Epidermal melanocyte (primary cell): ENCODE data around the gene HLCS.

Experiments used
- DNase-seq: peaks from one replicate; pipeline ENCODE4 v3.0.0; 2011; ENCODE audit warnings: low spot score; ENCODE audit not compliant: insufficient read length

Gene HLCS

GRCh38 chr21:36815284-36815683 is 151.2 kb downstream of the HLCS start:
- no peak for DNase-seq

DNA sequence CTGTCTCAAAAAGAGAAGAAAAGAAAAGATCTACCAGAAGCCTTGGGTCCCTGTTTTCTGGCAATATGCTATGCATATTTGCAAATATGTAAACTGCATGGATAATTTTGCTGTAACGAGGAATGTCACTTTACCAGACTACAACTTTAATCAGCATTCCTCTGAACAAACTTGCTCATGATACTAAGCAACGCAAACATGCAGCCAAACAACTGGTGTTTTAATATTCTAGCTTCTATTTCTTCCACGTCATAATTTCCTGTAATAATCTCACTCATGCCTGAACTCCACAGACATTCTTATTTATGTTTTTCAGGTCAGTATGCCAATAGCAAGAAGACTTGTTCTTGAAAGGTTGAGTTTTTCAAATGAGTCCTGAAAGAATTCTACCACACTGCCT is 153.4 kb downstream of the HLCS start:
- DNase-seq, result no peak

- no peak for DNase-seq
These were observed 154.7 kb downstream of the HLCS start for GRCh38 chr21:36811762-36812161.

DNA sequence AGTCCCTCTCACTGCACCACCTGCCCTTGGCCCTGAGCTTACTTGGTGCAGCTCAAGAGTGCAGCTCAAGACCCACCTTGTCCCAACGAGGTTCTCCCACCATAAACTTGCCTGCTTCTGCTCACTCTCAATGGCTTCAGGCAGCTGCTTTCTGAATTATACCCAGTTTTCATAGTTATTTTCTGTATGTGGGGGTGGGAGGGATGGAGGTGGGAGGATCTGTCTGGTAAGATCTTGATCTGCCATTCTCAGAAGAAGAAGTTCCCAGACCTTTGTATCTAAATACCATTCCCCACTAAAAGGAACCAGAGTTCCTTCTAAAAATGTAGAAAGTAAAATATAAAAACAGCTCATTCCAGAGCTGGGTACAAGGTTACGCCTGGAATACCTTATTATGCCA is 156.0 kb downstream of the HLCS start:
- DNase-seq, result no peak

- no peak for DNase-seq
These were observed 159.0 kb downstream of the HLCS start for GRCh38 chr21:36807422-36807928.

DNA sequence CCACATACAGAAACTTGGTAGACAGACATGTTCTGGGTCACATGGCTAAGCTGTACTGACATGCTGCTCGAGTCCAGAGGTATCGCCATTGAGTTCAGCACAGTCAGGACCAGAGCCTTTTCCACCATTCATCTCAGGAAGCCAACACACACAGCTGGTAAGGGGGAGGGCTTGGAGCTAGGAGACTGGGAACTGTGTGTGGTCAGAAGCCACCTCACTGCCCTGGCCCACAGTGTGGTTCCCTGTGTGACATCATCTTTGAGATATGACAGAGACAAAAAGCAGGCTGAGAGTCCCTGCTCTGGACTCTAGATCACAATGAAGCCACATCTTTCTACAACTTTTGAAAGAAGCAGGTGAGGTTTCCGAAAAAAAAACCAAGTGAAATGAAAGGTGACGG is 160.4 kb downstream of the HLCS start:
- DNase-seq, result no peak

- DNase-seq, result no peak
These were observed 161.4 kb downstream of the HLCS start for GRCh38 chr21:36804874-36805611.

- no peak for DNase-seq
These were observed 162.5 kb downstream of the HLCS start for GRCh38 chr21:36803816-36804439.

DNA sequence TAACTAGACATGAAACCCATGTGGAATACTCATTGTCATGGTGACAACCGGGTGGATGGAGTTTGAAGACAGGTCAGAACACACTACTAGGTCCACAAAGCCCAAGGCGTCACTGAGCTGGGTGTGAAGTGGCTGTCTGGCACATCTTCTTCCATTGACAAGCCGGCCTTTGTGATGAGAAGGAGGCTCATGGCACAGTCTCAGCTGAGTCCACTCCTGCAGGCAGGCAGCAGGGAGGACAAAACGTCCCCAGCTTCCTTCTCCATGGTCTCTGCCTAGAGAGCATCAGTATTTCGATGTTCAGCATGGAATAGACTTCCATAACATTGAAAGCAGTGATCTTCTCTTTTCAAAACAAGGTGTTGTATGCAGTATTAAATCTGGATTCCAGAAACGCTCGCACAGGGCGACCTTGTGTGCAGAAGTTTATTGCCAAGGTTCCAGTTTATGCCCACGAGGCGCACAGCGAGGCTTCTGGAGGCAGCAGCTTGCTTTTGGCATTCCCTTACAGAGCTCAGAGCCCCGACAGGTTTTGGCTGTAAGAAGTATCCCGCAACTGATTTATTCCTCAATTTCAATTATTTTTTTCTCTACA is 163.3 kb downstream of the HLCS start:
- DNase-seq, result no peak

DNA sequence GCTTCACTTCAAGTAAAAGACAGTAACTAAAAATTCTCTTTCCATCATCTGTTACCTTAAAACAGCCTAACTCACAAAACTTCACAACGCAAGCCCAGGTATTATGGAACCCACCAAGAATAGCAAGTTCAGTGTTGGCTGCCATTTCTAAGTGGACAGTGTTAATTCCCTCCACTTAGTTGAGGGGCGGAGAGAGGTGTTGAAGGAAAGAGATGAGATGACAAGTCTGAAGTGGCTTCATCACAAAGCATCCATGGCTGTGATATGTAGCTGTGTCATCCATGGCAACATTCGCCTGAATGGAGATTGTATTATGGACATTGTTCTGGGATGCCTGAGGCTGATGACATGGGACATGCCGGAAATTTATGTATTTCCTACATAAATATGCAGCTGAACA is 165.7 kb downstream of the HLCS start:
- no peak for DNase-seq

DNA sequence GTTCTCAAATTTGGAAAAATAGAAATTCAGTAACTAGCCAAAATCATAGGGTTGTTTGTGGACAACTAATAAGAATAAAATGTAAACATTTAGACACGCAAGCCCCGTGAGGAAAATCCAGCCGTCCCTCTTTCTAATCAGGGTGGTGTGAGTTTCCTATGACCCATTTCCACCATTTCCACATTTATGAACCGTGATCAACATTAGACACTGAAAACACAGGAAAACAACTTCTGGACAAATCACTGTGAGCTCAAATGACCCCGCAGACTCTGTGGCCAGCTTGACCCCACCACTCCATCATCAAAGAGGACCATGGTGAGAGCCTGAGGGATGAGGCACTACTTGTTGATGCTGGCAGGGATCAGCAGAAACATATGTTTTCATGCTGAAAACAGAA is 166.6 kb downstream of the HLCS start:
- DNase-seq, result no peak

- DNase-seq, result no peak
These were observed 168.0 kb downstream of the HLCS start for GRCh38 chr21:36798491-36798890.

DNA sequence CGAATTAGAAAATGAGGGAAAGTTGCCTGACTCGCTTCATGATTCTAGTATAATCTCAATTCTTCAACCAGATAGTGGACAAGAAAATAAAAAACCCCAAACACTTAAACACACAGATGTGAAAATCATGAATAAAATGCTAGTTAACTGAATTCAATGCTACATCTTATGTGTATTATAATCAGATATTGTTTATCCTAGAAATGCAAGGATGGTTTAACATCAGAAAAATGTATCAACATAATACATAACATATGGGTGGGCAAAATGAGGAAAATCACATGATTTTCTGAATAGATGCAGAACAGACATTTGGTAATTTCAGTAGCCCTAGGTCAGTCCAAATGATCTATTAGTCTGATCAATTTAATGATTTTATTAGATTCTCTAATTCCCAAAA is 170.4 kb downstream of the HLCS start:
- DNase-seq, result no peak

DNA sequence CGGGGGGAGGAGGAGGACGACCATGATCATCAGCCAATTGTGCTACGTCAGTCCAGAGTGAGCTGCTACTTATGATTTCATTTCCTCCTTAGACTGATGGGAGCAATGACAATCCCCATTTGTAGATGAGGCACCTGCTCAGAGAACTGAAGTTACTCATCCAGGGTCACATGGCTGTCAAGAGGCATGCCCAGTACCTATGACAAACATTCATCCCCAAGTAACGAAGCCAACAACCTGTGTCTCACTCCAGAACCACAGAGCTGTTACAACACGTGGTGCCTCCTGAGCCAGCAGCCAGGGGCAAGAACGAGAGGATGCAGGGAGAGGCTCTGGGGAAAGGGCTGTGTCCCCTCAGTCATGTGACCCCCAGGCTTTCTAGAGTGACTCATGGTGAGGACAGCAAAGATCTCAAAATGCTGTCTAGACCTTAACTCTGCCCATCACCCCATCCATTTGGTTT is 173.9 kb downstream of the HLCS start:
- DNase-seq, result no peak

DNA sequence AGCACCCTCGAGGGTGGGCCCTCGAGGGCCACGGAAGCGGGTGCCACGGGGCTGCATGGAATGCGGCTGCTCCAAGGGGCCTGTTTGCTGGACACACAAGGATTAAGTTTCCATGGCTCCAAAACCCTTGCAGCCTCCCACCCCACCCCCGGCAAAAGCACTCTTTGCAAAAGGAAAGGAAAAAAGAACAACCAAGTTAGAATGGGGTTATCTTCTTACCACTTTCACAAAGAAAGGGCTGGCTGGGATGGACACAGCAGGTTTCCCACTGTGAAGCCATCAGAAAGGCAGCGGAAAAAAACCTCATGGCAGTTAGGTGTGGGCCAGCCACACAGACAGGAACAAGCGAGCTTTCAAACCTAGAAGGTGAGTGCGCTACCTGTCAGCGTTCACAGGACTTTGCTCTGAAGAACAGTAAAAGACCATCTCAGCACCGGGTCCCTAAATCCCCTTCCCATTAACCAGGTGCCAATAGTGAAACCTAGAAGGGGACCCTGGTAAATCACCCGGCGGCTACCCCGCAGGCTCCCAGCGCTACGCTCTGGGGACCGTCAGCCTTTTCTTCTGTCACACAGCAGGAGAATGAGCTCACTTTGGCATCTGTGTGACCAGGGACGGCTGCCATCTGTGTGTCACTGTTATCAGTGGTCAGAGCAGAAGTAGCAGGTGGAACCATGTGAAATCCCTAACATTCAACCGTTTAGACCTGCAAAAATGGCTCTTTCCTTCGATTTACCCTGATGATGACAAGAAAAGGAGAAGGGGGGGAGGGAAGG is 174.6 kb downstream of the HLCS start:
- DNase-seq, result no peak

GRCh38 chr21:36791180-36791579 is 175.3 kb downstream of the HLCS start:
- no peak for DNase-seq

- no peak for DNase-seq
These were observed 175.9 kb downstream of the HLCS start for GRCh38 chr21:36790616-36791015.

- DNase-seq, result no peak
These were observed 178.3 kb downstream of the HLCS start for GRCh38 chr21:36788120-36788638.

GRCh38 chr21:36786186-36786585 is 180.3 kb downstream of the HLCS start:
- DNase-seq, result no peak

DNA sequence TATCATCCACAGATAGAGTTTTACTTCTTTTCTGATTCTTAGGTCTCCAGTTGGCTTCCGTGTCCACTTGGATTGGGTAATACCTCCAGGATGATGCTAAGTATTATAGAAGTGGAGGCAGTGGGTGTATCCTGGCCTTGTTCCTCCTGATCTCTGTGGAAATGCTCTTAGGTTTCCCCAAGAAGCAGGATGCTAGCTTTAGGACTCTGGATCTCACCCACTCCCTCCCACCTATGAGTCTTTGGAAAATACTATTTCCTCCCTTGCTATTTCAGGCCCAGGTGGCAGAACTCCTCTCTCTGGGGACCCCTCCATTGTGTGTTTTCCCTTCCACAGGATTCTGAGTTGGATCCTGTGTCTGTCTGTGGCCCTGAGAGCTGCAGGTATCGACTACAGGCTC is 180.9 kb downstream of the HLCS start:
- no peak for DNase-seq

GRCh38 chr21:36784947-36785346 is 181.5 kb downstream of the HLCS start:
- DNase-seq, result no peak
